Testis (tissue), 2 donors: ENCODE measurements around the gene NPHP1.

ENCODE experiments used
- CTCF ChIP-seq, 3 experiments: fragments of 450-650 bp in 2 of 3; fragments of 200-600 bp in 1 of 3; sonication (generic) in 1 of 3; IDR thresholded peaks; one replicate each; pipeline ENCODE4 v1.5.1; 2016 to 2019; ENCODE audit warnings: antibody characterized with exemption in 3 of 3, mild to moderate bottlenecking in 2 of 3, moderate library complexity in 1 of 3
- POLR2A ChIP-seq: fragments of 450-650 bp; IDR thresholded peaks from one replicate; pipeline ENCODE4 v1.6.1; 2017; ENCODE audit warnings: antibody characterized with exemption, mild to moderate bottlenecking, moderate library complexity

- TF ChIP-seq CTCF (IDR thresholded peaks at IDR 0.05): no peak
- TF ChIP-seq POLR2A: no peak
These were observed 38.5 kb downstream of the NPHP1 start for GRCh38 chr2:110166266-110166665.
